HFFc6 (cell line): ENCODE results near the gene MKKS. TPM values are rescaled to one million over a fixed set of nuclear protein-coding genes. Genes with fewer than 3 reads are reported as not detected.
"Not testable (repeated sequence)": the region's sequence is repeated elsewhere in the genome, so short reads cannot be mapped to it uniquely, and the experiment has no call there.

Source experiments
- DNase-seq: peaks from one replicate; pipeline ENCODE4 v3.0.0-alpha.2; 2018
- H3K27ac Mint-ChIP-seq: 2 replicates; pipeline ENCODE4 v1.8.0; 2020; ENCODE audit warnings: mild to moderate bottlenecking, mixed read lengths
- H3K27me3 Mint-ChIP-seq: 2 replicates; pipeline ENCODE4 v1.8.0; 2021; ENCODE audit warnings: mild to moderate bottlenecking, moderate library complexity, mixed read lengths; ENCODE audit not compliant: insufficient read depth
- H3K36me3 Mint-ChIP-seq: 2 replicates; pipeline ENCODE4 v1.8.0; 2021; ENCODE audit warnings: low read depth, mixed read lengths
- H3K4me1 Mint-ChIP-seq: 2 replicates; pipeline ENCODE4 v1.8.0; 2020; ENCODE audit warnings: low read depth, mixed read lengths
- H3K4me3 Mint-ChIP-seq: 2 replicates; pipeline ENCODE4 v1.8.0; 2020; ENCODE audit warnings: mild to moderate bottlenecking, moderate library complexity, mixed read lengths
- H3K9me3 Mint-ChIP-seq: 2 replicates; pipeline ENCODE4 v1.8.0; 2020; ENCODE audit warnings: mild to moderate bottlenecking, mixed read lengths
- CTCF ChIP-seq: fragments of 200-600 bp; sonication (generic); IDR thresholded peaks from 2 replicates; pipeline ENCODE4 v1.5.0; 2021; ENCODE audit warnings: antibody characterized with exemption, mild to moderate bottlenecking
- total RNA-seq, 6 experiments: library from RNA; stranded (reverse); fragmentation: NEBNext Ultra II Directional; extraction: Animal tissue kit (Norgen Biotek cat#: 25700); gene quantifications; 2 replicates in 1 of 6; 3 replicates in 5 of 6; pipeline ENCODE4 v1.2.3, GENCODE V29; 2021

MKKS gene
- total RNA-seq, 6 experiments from 2014 or later = 6.0 to 10.0 (median 8.0) TPM

DNA sequence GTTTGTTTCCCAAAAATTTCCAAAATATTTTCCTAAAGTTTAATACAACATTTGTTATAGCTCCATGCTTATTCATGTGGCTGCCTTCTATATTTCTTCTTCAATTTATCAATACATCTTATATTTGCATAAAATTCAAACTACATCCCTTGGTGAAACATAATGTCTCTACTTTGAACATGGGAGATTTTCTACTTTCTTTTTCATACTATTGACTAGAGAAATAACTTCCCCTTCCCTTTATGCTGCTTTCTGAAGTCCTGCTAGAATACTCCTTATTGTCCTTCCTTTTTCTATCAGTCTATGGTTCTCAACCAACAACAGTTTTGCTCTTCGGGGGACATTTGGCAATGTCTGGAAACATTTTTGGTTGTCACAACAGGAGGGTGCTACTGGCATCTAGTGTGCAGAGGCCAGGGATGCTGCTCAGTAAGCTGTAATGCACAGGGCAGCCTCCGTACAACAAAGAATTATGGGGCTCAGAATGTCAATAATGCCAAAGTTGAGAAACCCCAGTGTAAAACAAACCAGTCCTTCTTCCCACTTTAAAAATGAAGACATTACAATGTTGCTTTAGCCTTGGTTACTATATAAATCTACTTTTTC lies 29.9 kb downstream of the MKKS start:
- Mint-ChIP-seq H3K27ac (no peak overlapping the region), H3K27me3 (no peaks in the 10 kb centered on the region), H3K4me3 (no peak overlapping the region), H3K4me1 (no peaks in the 10 kb centered on the region), H3K9me3 (no peaks in the 10 kb centered on the region), H3K36me3 (no peaks in the 10 kb centered on the region)
- TF ChIP-seq CTCF = no peak
- DNase-seq = no peak

DNA sequence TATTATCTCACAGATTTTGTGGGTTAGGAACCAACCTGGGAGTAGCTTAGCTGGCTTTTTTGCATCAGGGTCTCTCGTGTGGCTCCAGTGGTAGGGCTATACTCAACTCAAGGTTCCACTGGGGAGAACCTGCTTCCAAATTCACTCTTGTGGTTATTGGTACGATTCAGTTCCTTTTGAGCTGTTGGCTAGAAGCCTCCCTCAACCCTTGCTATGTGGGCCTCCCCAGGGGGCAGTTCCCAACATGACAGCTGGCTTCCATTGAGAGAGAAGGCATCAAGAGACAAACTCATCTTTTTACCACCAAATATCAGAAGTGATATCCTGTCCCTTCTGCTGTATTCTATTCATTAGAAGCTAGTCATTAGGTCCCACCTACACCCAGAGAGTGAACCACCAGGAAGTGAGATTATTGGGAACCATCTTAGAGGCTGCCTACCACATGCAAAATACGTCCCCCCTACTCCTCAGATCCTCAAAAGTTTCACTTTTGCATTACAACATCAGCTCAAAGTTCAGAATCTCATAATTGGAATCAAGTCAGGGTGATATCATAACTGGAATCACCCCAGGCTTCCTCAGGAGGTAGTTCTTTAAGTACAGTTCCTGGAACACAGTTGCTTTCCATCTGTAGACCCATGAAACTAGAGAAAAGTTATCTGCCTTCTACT lies 30.9 kb downstream of the MKKS start:
- Mint-ChIP-seq H3K4me3 (no peak overlapping the region), H3K9me3 (no peaks in the 10 kb centered on the region), H3K4me1 (no peaks in the 10 kb centered on the region), H3K27ac (no peak overlapping the region), H3K36me3 (no peaks in the 10 kb centered on the region), H3K27me3 (no peaks in the 10 kb centered on the region)
- no peak for DNase-seq
- no peak for TF ChIP-seq CTCF

DNA sequence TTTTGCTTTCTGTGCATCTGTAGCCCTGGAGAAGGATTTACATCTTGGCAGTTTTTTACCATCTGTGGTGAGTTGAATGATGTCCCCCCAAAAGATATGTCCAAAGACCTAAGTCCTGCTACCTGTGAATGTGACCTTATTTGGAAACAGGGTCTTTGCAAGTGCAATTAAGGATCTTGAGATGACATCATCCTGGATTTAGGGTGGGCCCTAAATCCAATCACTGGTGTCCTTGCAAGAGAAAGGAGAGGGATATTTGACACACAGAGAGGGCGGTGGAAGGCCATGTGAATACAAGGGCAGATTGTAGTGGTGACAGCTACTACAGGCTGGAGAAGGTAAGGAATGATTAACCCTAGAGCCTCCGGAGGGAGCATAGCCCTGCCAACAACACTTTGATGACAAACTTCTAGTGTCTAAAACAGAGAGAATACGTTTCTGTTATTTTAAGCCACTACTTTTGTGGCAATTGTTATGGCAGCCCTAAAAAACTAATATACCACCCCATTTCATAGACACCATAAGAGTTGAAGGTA lies 35.1 kb downstream of the MKKS start:
- DNase-seq = no peak
- no peak for TF ChIP-seq CTCF
- Mint-ChIP-seq H3K4me1 (no peaks in the 10 kb centered on the region), H3K36me3 (no peaks in the 10 kb centered on the region), H3K27me3 (no peaks in the 10 kb centered on the region), H3K9me3 (no peaks in the 10 kb centered on the region), H3K4me3 (no peak overlapping the region), H3K27ac (no peak overlapping the region)

- not testable (repeated sequence) for H3K27ac Mint-ChIP-seq, H3K36me3 Mint-ChIP-seq, DNase-seq, H3K4me1 Mint-ChIP-seq, H3K27me3 Mint-ChIP-seq, H3K4me3 Mint-ChIP-seq, H3K9me3 Mint-ChIP-seq
Observed at GRCh38 chr20:10394752-10395151, 39.3 kb downstream of the MKKS start.

DNA sequence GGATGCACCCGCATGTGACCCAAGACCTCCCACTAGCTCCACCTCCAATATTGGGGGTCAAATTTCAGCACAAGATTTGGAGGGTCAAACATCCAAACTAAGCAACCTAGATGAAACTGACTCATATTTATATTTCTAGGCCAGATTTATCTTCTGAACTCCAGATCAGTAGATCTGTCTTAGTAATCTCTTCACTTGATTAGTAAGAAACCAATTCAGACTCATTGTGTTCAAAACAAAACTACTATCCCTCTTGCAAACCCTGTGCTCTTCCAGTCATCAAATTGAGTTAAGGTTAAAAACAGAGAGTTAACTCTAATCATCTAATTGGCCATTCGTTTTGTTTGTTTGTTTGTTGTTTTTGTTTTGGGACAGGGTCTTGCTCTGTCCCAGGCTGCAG lies 43.3 kb downstream of the MKKS start:
- H3K4me1 Mint-ChIP-seq = peaks cover 17% of the 10 kb centered on the region
- no peaks in the 10 kb centered on the region for H3K9me3 Mint-ChIP-seq
- H3K27ac Mint-ChIP-seq = no peak overlapping the region
- no peak overlapping the region for H3K4me3 Mint-ChIP-seq
- no peak for DNase-seq
- TF ChIP-seq CTCF = no peak
- peaks cover 5% of the 10 kb centered on the region for H3K27me3 Mint-ChIP-seq
- H3K36me3 Mint-ChIP-seq = no peaks in the 10 kb centered on the region

- TF ChIP-seq CTCF = no peak
- H3K36me3 Mint-ChIP-seq = no peaks in the 10 kb centered on the region
- H3K27ac Mint-ChIP-seq = no peak overlapping the region
- peaks cover 7% of the 10 kb centered on the region for H3K27me3 Mint-ChIP-seq
- DNase-seq = no peak
- peaks cover 17% of the 10 kb centered on the region for H3K4me1 Mint-ChIP-seq
- H3K4me3 Mint-ChIP-seq = no peak overlapping the region
- H3K9me3 Mint-ChIP-seq = no peaks in the 10 kb centered on the region
Observed at GRCh38 chr20:10388597-10388996, 45.4 kb downstream of the MKKS start.
